Activated CD8-positive, alpha-beta memory T cell treated with anti-CD3 and anti-CD28 coated beads for 36 hours (primary cell): ENCODE measurements around the gene TOMT. TPM values are rescaled to one million over a fixed set of nuclear protein-coding genes. Genes with fewer than 3 reads are reported as not detected.
"Not testable (repeated sequence)": the region's sequence is repeated elsewhere in the genome, so short reads cannot be mapped to it uniquely, and the experiment has no call there.

Experiments used
- CTCF ChIA-PET: fragments of 350-600 bp; sonication (Branson Sonifier 250); formaldehyde crosslinking; loops from one replicate; lab custom pipeline; 2021; ENCODE audit warnings: antibody characterized with exemption; lab: Charles Lee
- POLR2A ChIA-PET: fragments of 350-600 bp; sonication (Branson Sonifier 250); formaldehyde crosslinking; loops from one replicate; lab custom pipeline; 2021; ENCODE audit warnings: antibody characterized with exemption; lab: Charles Lee
- total RNA-seq, 2 experiments: library from RNA; stranded (reverse); gene quantifications; one replicate each; pipeline ENCODE4 v1.2.3, GENCODE V29; 2021

The TOMT gene
- total RNA-seq, 2 experiments from 2014 or later: not detected

GRCh38 chr11:72140661-72141060 is 34.9 kb downstream of the TOMT start:
- CTCF ChIA-PET: interaction anchor here (0.7 kb wide), 1 partner anchor 107 kb away, joined by 4 read pairs; no protein-coding TSS in a partner anchor

GRCh38 chr11:72141066-72141465 is 35.3 kb downstream of the TOMT start:
- POLR2A ChIA-PET: interaction anchor here (0.6 kb wide), 1 partner anchor 85 kb away, joined by 5 read pairs; no protein-coding TSS in a partner anchor
- CTCF ChIA-PET: no interaction called here

More at GRCh38 chr11:72140661-72141060, 34.9 kb downstream of the TOMT start:
- POLR2A ChIA-PET: interaction anchor here (0.6 to 0.7 kb wide), 2 partner anchors 84 kb away, joined by 5 to 6 read pairs; partner anchors contain the start of gene INPPL1

GRCh38 chr11:72142086-72142485 is 36.4 kb downstream of the TOMT start:
- CTCF ChIA-PET, POLR2A ChIA-PET: not testable (repeated sequence)

- POLR2A ChIA-PET, CTCF ChIA-PET: not testable (repeated sequence)
Measured at GRCh38 chr11:72142543-72142942, 36.8 kb downstream of the TOMT start.

GRCh38 chr11:72144807-72145565 is 39.3 kb downstream of the TOMT start:
- ChIA-PET CTCF (interaction anchor here (0.6 to 2.8 kb wide), 14 partner anchors 9 to 1307 kb away, joined by 3 to 20 read pairs (median 6); no protein-coding TSS in a partner anchor), POLR2A (no interaction called here)

- ChIA-PET POLR2A (no interaction called here), CTCF (interaction anchor here (1.1 kb wide), 1 partner anchor 122 kb away, joined by 5 read pairs; no protein-coding TSS in a partner anchor)
Measured at GRCh38 chr11:72146625-72147024, 40.9 kb downstream of the TOMT start.

GRCh38 chr11:72150882-72151281 is 45.2 kb downstream of the TOMT start:
- ChIA-PET CTCF (no interaction called here), POLR2A (no interaction called here)

GRCh38 chr11:72153874-72154273 is 48.1 kb downstream of the TOMT start:
- CTCF ChIA-PET: interaction anchor here (1.9 kb wide), 1 partner anchor 10 kb away, joined by 8 read pairs; no protein-coding TSS in a partner anchor
- POLR2A ChIA-PET: not testable (repeated sequence)

GRCh38 chr11:72154816-72155215 is 49.1 kb downstream of the TOMT start:
- ChIA-PET CTCF (interaction anchor here (1.9 kb wide), 1 partner anchor 11 kb away, joined by 8 read pairs; no protein-coding TSS in a partner anchor), POLR2A (no interaction called here)

GRCh38 chr11:72155751-72156150 is 50.0 kb downstream of the TOMT start:
- POLR2A ChIA-PET: no interaction called here

GRCh38 chr11:72157131-72157530 is 51.4 kb downstream of the TOMT start:
- ChIA-PET CTCF (no interaction called here), POLR2A (no interaction called here)

More at GRCh38 chr11:72155751-72156150, 50.0 kb downstream of the TOMT start:
- CTCF ChIA-PET: no interaction called here

Other genes starting within 250 kb of the TOMT start
- not detected for gene DEFB131B, start 227.5 kb upstream of the TOMT start, total RNA-seq
- 10 to 100 TPM; 12.1 to 15.0 TPM for gene XNDC1N, start 177.3 kb upstream of the TOMT start, total RNA-seq
- 10 to 100 TPM; 48.1 to 50.7 TPM for gene RNF121, start 176.9 kb upstream of the TOMT start, total RNA-seq
- 1 to 10 TPM; 6.6 to 7.9 TPM for gene IL18BP, start 107.0 kb upstream of the TOMT start, total RNA-seq
- gene NUMA1, start 25.4 kb upstream of the TOMT start, total RNA-seq: 100 to 1,000 TPM; 103 to 110 TPM
- gene LRRC51, start 25.1 kb upstream of the TOMT start, total RNA-seq: 10 to 100 TPM in 1 of 2 experiments, 1 to 10 TPM in 1; 9.6 to 11.3 TPM
- 10 to 100 TPM; 66.9 to 77.0 TPM for gene LAMTOR1, start 2.6 kb upstream of the TOMT start, total RNA-seq
- 10 to 100 TPM; 53.5 to 59.4 TPM for gene ANAPC15, start 6.8 kb downstream of the TOMT start, total RNA-seq
- not detected for gene FOLR3, start 29.8 kb downstream of the TOMT start, total RNA-seq
- not detected for gene FOLR1, start 86.2 kb downstream of the TOMT start, total RNA-seq
- gene FOLR2, start 110.9 kb downstream of the TOMT start, total RNA-seq: not detected
- 100 to 1,000 TPM in 1 of 2 experiments, 10 to 100 TPM in 1; 93.9 to 104 TPM for gene INPPL1, start 118.8 kb downstream of the TOMT start, total RNA-seq
- not detected for gene PHOX2A, start 138.3 kb downstream of the TOMT start, total RNA-seq